GM12801 (cell line): ENCODE data around the gene FTCD.

Experiments used
- TF ChIP-seq, protein P1 (sequence below): IDR thresholded peaks from one replicate; pipeline ENCODE4 v1.5.1; 2011; ENCODE audit warnings: control low read depth; ENCODE audit not compliant: insufficient read length; ENCODE audit errors: extremely low read depth

Gene FTCD

DNA sequence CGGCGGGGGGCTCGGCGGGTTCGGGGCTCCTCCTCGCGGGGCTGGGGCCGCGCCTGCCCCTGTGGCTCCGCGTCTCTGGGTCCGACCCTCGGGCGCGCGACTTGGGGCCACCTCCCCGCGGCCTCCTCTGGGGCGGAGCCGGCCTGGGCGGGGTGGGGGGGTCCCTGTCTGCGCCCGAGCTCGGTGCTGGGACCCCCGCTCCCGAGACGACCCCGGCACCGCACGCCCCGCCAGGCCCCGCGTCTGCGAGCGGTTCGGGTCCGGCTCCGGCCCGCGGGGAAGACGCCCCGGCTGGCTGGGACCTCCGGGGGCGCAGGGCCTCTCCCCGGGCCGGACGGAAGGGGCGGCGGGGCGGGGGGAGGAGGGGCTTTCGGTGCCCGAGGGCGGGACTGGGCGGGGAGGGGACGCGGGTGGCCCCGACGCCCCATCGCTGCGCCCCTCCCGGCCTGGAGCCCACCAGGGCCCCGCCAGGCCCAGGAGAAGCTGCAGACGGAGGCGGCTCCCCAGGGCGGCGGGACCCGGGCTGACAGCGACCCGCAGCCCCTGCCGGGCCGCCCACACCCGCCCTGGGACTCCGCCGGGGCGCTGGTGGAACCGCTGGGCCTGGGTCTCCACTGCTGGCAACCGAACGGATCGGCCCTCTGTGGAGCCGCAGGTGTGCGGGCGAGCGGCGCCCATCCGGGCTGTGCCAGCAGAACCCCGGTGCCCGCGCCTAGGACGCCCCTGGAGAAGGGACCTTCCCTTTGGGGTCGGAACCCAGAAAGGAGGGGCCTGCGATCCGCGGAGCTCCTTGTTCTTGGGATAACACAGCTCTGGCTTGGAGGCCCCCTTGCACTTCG is 56.9 kb downstream of the FTCD start:
- TF ChIP-seq, protein P1, sequence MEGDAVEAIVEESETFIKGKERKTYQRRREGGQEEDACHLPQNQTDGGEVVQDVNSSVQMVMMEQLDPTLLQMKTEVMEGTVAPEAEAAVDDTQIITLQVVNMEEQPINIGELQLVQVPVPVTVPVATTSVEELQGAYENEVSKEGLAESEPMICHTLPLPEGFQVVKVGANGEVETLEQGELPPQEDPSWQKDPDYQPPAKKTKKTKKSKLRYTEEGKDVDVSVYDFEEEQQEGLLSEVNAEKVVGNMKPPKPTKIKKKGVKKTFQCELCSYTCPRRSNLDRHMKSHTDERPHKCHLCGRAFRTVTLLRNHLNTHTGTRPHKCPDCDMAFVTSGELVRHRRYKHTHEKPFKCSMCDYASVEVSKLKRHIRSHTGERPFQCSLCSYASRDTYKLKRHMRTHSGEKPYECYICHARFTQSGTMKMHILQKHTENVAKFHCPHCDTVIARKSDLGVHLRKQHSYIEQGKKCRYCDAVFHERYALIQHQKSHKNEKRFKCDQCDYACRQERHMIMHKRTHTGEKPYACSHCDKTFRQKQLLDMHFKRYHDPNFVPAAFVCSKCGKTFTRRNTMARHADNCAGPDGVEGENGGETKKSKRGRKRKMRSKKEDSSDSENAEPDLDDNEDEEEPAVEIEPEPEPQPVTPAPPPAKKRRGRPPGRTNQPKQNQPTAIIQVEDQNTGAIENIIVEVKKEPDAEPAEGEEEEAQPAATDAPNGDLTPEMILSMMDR: no peak

- TF ChIP-seq, protein P1: no peak
Measured at GRCh38 chr21:46097336-46098293, 57.8 kb downstream of the FTCD start, which contains the start of gene COL6A2. TSS of gene COL6A2 (plus strand) at chr21:46098112.

DNA sequence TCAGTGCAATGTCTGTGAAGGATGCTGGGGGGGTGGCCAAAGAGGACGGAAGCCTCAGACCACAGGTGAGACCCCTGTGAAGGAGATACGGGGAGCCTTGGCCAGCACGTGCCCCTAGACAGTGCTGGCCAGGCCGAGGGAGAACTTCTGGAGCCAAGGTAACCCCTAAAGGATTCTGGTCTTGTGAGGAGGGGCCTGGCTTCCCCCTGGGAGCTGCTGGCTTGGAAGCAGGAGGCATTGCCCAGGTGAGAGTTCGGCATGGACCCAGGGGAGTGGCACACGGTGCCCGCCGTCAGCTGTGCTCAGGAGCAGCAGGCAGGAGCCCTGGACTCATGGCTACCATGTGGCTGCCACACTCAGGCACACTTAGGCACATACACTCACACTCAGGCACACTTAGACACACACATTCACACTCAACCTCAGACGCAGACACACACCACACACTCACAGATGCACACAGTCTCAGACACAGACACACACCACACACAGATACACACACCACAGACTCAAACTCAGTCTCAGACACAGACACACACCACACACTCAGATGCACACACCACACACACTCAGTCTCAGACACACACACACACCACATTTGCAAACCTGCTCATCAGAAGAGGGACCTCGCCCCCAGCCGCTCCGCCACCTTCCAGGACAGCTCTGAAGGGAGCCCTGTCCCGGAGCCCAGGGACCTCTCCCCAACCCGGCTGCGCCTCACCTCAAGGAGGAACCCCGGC is 58.6 kb downstream of the FTCD start:
- TF ChIP-seq, protein P1: no peak

DNA sequence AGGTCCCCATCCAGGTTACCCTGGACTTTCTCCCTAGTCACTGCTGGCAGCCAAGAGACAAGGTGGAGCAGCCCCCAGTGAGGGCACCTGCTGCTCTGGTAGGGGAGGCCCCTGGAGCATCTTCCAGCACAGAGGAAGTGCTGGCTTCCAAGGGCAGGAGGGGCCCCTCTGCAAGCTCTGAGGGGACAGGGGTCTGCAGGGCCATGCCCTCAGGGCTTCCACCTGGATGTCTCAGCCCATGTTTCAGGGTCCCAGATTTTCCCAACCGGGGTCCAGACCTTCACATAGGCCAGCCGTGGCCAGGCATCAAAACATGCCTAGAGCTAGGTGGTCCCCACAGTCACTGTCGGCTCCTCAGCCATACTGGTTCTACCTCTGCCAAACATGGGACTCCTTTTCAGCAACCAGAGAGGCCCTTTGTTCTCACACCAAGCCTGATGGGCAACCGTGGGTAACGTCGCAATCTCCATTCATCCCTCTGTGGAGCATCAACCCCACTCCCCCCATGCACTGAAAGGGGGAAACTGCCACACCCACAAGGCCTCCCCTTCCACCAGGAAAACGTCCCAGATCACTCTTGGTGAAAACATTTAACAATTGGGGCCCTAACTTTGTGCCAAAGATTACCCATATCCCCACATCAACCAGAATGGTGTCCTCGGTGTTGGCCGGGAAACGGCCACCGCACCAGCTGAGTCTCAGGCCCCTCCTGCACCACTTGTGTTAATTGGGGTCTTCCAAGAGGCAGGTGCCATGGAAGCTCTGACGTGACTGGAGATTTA is 59.4 kb downstream of the FTCD start:
- TF ChIP-seq, protein P1: no peak

DNA sequence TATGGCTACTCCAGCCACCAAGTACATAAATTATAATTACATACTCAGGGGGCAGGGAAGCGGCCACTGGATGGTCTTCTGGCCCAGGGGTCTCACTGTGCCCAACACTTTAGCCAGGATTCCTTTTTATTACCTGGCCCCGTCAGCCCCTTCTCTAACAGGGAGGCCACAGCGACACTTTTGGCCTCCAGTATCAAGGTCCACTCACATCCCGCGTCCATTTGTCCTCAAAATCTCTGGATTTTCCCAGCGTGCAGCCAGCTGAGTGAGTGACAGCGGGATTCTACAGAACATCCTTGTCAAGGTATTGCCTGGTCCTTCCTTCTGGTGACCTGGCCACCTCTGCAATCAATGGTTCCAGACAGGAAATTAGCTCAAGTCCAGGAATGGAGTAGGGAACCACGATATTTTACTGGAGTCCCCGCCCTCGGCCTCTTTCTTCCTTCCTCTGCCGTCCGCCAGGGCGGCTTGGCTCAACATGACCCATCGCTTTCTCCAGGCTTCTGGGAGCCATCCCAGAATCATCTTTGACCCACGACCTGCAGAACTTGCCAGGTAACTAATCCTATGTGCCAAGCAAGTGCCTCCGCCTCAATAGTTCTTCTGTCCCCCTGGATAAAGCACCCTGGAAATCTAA is 60.2 kb downstream of the FTCD start:
- TF ChIP-seq, protein P1: no peak

DNA sequence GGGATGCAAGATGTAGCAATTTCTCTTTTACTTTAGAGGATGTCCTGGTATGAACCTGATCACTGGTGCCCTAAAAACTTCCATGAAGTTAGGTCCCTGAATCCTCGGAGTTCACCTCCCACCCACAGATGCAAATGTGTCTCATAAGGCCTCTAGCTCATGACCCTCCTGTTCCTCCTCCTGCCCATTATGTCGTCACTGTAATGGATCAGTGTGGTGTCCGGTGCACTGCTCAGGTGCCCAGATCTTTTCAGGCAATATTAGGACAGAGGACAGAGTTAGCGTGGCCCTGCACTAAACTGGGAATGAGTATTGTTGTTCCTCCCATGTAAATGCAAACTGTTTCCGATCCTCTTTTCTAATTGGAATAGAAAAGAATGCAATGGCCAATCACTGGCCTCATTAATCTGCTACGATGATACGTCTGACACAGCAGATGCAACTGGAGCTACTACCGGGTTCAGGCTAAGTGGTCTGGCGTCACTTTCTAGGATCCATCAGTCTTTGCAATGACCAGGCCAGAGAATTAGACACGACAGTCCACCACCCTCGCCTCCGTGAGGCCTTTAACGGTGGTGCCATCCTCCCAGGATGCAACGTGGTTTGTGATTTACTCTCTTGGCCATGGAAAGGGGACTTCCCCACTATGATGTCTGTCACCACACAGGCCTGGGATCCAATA is 60.8 kb downstream of the FTCD start:
- TF ChIP-seq, protein P1: no peak
